Right forelimb (tissue), 1 donor: ENCODE measurements around the gene MRPL36.
A peak's percentile ranks its signal among the peaks of the same experiment; 100 is the strongest.

Experiments
- DNase-seq: peaks from one replicate; pipeline ENCODE4 v3.0.0-alpha.2; 2018

The MRPL36 gene

DNA sequence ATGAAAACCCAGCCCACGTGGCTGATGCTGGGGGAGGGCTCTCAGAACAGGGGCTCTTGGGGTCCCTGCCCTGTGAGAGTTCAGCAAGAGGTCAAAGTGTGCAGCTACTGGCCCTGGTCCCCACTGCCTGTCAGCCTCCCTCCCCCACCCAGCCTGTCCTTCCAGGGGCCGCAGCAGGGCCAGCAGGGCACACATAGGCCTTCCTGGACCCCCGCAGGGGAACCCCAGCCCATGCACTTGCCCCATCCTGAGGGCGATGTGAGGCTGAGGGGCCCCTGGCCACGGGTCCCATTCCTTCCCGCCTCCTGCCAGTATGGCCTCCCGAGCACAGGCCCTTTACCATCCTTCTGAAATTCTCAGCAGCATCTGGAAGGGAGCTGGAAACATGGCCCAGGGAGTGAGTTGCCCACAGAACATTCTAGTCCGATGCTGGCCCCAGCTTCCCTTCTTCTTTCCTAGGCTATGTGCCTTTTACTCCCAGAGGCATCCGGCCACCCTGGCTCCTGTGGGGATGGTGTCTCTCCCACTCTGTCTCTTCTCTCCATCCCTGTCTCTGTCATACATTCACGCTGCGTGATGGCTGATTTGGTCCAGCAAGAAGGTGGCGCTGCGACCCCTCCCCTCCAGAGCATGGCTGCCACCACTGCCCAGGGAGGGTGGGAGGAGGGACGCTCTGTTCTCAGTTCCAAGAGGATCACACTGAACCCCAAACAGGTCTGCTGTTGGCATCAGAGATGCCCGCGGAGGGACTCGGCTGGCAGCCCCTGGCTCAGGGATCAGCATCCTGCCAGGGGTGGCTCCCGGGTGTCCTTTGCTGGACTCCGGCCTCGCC lies 19.6 kb downstream of the MRPL36 start:
- no peak for DNase-seq

GRCh38 chr5:1779021-1779680 lies 20.5 kb downstream of the MRPL36 start:
- no peak for DNase-seq

DNA sequence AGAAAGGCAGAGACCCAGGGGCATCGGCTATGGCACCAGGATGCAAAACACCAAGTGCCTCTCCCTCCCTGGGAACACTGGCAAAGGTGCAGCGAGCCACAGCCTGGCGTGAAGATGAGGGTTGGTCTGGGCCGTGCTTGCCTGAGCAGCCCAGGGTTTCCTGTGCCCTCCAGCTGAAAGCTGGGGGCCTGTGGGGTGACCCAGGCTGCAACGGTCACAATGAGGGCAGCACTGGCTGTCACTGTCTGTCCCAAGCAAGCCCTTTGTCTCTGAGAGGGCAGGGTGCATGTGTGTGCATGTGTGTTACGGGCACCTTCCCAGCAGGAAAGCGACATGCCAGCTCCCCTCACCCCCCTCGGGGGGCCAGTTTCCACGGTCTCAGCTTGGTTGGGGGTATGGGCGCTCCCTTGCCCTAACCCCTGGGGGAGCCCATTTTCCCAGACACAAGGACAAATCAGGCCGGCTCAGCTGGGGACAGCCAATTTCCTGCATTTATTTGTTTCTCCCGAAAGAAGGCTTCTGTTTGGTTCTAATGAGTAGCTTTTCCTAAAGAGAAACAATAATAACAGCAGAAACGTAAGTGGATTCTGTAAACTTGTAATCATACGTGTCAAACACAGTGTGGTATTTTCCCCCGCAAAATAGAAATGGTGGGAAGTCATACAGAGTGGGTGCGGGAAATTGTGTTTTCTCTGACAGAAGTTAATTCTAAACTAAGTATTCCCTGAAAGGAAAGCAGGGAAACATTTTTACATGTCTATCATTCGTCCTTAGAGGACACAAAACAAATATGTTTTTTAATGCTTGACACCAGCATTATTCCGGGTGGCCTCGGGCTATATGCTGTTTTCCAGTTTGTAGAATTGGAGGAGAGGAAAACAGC lies 21.3 kb downstream of the MRPL36 start:
- no peak for DNase-seq

GRCh38 chr5:1777281-1778137 lies 22.1 kb downstream of the MRPL36 start:
- DNase-seq: no peak

GRCh38 chr5:1776831-1777230 lies 22.8 kb downstream of the MRPL36 start:
- DNase-seq: no peak

DNA sequence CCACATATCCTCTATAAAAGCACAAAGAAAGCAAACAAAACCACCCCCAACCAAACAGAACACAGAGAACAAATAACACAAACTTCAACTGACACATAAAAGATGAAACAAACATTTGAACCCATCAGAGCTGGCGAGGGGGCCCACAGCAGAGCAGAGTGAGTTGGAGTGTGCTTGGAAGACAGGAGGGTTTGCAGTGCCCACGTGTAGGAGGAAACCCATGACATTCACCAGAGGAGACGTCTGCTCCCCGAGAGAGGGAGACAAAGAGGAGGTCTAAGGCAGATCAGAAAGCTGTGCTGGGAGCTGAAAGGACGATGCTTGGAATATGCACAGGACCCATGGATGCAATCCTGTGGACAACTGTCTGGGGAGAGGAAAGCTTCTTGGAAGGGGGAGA lies 27.0 kb downstream of the MRPL36 start:
- DNase-seq: no peak

GRCh38 chr5:1771149-1772065 lies 28.2 kb downstream of the MRPL36 start:
- no peak for DNase-seq

DNA sequence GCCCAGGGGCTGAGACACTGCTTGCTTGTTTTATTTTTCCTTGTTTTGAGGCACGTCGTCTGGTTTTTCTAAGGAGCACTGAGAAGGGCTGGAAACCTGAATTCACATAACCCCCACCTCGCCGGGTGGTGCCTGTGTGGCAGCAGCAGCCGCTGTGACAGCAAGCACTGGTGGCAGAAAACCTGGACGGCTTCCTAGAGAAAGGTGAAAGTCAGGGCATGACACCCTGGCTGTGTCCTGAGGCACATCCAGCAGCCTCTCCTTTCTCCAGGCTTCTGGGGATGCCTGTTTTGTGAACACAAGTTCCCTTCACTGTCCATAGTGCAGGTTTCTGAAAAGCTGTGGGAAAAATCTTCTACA lies 29.2 kb downstream of the MRPL36 start:
- no peak for DNase-seq

DNA sequence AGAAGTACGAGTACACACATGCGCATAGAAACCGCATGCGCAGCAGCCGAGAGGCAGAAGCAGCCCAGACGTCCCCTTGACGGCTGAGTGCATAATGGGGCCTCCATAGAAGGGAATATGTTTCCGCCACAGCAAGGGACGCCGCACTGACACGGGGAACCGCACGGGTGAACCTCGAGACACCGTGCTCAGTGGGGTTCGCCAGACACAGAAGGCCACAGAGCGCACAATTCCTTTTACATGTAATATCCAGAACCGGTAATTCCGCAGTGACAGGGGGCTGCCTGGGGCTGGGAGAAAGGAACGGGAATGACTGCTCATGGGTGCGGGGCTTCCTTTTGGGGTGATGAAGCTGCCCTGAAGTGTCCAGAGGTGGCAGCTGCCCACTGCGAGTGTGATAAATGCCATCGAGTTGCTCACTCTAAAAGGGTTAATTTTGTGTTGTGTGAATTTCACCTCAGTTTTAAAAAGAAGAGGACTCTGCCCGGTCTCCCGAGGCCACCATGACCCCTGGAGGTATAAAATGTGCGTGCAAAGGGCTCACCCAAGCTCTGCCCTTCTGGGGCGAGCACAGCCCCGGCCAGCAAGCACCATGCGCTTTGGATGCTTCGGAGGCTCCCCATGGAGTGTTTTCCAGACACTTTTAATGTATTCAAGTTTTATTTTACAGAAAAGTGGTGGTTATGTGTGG lies 29.7 kb downstream of the MRPL36 start:
- no peak for DNase-seq

GRCh38 chr5:1769017-1769640 lies 30.5 kb downstream of the MRPL36 start:
- no peak for DNase-seq

- DNase-seq: no peak
These were observed 31.2 kb downstream of the MRPL36 start for GRCh38 chr5:1768283-1769000.

DNA sequence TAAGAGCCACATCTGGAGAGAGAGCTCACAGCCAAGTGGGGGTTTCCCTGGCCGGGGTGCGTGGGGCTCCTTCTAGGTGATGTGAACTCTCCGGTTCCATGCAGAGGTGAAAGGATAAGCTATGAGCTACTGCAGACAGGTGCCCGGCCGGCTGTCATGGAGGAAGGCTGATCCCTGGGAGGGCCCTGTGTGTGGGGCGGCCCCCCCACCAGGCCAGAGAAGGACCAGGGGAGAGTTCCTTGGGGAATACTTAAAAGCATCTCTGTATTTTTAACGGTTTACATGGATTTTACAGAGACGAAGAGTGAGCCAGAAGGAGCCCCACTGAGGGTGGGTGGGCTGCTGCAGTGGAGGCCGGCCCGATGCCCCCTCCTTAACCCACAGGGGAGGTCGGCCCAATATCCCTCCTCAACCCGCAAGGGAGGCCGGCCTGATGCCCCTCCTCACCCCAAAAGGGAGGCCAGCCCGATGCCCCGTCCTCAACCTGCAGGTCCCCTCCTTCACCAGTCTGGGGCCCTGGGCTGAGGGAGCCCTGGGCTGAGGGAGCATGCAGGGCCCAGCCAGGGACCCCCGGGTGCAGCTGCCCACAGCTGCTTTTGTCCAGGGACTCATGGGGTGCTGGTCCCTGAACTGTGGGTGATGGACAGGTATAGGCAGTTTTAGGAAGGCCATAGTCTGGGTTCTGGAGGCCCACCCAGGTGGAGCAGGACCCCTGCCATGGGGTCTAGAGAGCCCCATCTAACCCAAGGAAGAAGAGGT lies 31.9 kb downstream of the MRPL36 start:
- no peak for DNase-seq

DNA sequence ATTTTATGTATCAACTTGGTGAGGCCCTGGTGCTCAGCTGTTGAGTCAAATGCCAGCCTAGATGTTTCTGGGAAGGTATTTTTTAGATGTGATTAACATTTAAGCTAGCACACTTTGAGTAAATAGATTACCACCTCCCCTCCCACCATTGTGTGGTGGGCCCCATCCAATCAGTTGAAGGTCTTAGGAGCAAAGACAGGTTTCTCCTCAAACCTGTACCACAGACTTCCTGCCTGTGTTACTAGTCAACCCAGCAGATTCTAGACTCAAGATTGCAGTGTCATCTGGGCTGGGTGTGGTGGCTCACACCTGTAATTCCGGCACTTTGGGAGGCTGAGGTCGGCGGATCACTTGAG lies 33.8 kb downstream of the MRPL36 start:
- no peak for DNase-seq

- peak; percentile 15 for DNase-seq
These were observed 34.3 kb downstream of the MRPL36 start for GRCh38 chr5:1765141-1765879.

DNA sequence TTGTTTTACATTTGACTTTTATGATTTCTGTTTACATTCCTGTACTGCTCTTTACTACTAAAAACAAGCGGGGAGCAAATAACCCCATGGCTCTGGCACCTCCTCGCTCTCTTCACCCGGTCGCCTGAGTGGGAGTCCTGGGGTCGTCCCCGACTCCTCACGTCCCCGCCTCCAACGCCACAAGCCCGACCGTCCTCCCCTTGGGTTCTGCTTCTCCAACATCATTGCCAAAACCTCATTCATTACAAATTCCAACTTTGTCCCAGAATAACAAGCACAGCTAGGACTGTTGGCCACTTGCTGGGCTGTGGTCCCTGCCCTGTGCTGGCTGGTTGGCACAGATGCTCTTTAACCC lies 35.1 kb downstream of the MRPL36 start:
- DNase-seq: peak; percentile 27

DNA sequence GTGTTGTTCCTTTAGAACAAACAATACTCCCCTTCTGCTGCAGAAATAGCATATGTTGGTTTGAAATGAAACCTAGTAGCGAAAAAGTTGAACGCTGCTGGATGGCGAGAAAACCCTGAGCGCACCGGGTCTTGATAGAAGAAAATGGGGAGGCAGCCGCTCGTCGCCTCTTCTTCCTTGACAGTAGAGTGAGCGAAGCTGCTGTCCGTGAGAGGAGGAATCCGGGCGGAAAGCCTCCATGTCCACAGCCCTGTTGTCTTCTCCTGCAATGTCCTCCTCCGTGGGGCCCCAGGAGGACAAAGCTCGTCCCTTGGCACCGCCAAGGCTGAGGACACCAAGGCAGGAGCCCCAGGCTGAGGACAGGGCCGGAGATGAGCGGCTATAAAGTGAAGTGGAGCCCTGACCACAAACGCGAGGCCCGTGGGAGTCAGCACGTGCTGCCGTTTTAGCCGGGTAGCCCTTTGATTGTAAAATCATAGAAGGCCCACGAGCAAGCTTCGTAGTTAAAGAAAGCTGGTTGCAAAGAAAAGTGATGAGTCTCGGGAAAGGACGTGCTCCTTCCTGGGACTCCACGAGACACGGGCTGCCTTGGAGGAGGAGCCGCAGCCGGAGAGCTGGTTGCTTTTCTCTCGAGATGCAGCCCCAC lies 35.6 kb downstream of the MRPL36 start:
- peak; percentile 30 for DNase-seq

DNA sequence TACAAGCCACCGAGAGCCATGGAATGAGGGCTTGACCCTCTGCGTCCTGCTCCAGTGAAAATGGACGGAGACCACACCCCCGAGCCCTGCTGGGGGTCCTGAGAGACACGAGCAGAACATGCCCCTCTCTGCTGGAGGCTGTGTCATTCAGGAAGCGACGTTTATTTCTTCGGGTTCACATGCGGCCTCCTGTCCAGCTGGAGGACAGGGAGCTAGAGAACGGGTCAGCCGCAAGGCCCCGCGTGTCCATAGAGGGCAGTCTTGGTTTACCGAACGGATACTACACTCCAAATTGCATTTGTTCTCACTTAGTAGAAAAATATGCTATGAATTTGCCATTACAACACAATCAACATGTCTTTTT lies 36.1 kb downstream of the MRPL36 start:
- DNase-seq: peak; percentile 69
